Mesodermal cell (in vitro differentiated cells): ENCODE results near the gene TBX4.
"Not testable (repeated sequence)": the region's sequence is repeated elsewhere in the genome, so short reads cannot be mapped to it uniquely, and the experiment has no call there.

Experiments
- H3K27ac ChIP-seq: 2 replicates; pipeline ENCODE4 v1.7.0; 2013; ENCODE audit warnings: mild to moderate bottlenecking, low read depth, low read length, moderate library complexity; ENCODE audit not compliant: severe bottlenecking
- H3K36me3 ChIP-seq: 2 replicates; pipeline ENCODE4 v1.7.1; 2013; ENCODE audit warnings: mild to moderate bottlenecking, low read length, moderate library complexity; ENCODE audit not compliant: control insufficient read depth, insufficient read depth
- H3K4me1 ChIP-seq: one replicate; pipeline ENCODE4 v1.7.1; 2013; ENCODE audit warnings: mild to moderate bottlenecking, low read length; ENCODE audit not compliant: insufficient read depth, control insufficient read depth, poor library complexity, severe bottlenecking
- H3K4me3 ChIP-seq: 2 replicates; pipeline ENCODE4 v1.7.0; 2013; ENCODE audit warnings: low read length, control low read depth, mild to moderate bottlenecking; ENCODE audit not compliant: insufficient read depth, poor library complexity, severe bottlenecking; ENCODE audit errors: extremely low read depth
- H3K9me3 ChIP-seq: 2 replicates; pipeline ENCODE4 v1.7.1; 2013; ENCODE audit warnings: mild to moderate bottlenecking, low read length, moderate library complexity; ENCODE audit not compliant: control insufficient read depth
- WGBS, 2 experiments: methylation state at CpG; one replicate each; pipeline ENCODE4 v1.1.5; 2013; ENCODE audit warnings: missing lambda C conversion rate in 2 of 2; ENCODE audit not compliant: insufficient coverage in 2 of 2; 5-methylcytosine and 5-hydroxymethylcytosine counted together

Gene TBX4

GRCh38 chr17:61488878-61489718, 36.9 kb downstream of the TBX4 start:
- Histone ChIP-seq H3K27ac (no peak overlapping the region), H3K4me3 (no peak overlapping the region), H3K36me3 (no peaks in the 10 kb centered on the region), H3K9me3 (no peaks in the 10 kb centered on the region), H3K4me1 (peaks cover 21% of the 10 kb centered on the region)
- 90 to 91% methylated on average over 11 to 13 of the region's 16 CpGs for WGBS, 2 experiments

GRCh38 chr17:61489719-61490490, 37.7 kb downstream of the TBX4 start:
- 92 to 96% methylated on average over 11 of the region's 12 CpGs for WGBS, 2 experiments
- Histone ChIP-seq H3K4me3 (no peak overlapping the region), H3K36me3 (no peaks in the 10 kb centered on the region), H3K4me1 (peaks cover 21% of the 10 kb centered on the region), H3K9me3 (no peaks in the 10 kb centered on the region), H3K27ac (no peak overlapping the region)

- WGBS, 2 experiments, result 83 to 91% methylated on average over 3 to 5 of the region's 5 CpGs
- Histone ChIP-seq H3K4me1 (peaks cover 15% of the 10 kb centered on the region), H3K27ac (no peak overlapping the region)
These were observed 38.3 kb downstream of the TBX4 start for GRCh38 chr17:61490540-61490975.

GRCh38 chr17:61491981-61492380, 39.8 kb downstream of the TBX4 start:
- Histone ChIP-seq H3K36me3 (no peaks in the 10 kb centered on the region), H3K9me3 (no peaks in the 10 kb centered on the region), H3K27ac (no peak overlapping the region), H3K4me3 (no peak overlapping the region), H3K4me1 (peaks cover 26% of the 10 kb centered on the region)
- 100% methylated on average over 1 of the region's 3 CpGs; no CpG with 5 or more reads in 1 of the 2 experiments for WGBS, 2 experiments

More at GRCh38 chr17:61490540-61490975, 38.3 kb downstream of the TBX4 start:
- H3K4me3 ChIP-seq, result no peak overlapping the region
- H3K9me3 ChIP-seq, result no peaks in the 10 kb centered on the region
- no peaks in the 10 kb centered on the region for H3K36me3 ChIP-seq

- 76 to 97% methylated on average over 4 to 5 of the region's 8 CpGs for WGBS, 2 experiments
- Histone ChIP-seq H3K4me1 (peaks cover 23% of the 10 kb centered on the region), H3K27ac (peak overlapping the region; percentile 64), H3K4me3 (no peak overlapping the region), H3K36me3 (no peaks in the 10 kb centered on the region), H3K9me3 (no peaks in the 10 kb centered on the region)
These were observed 40.7 kb downstream of the TBX4 start for GRCh38 chr17:61492759-61493526.

GRCh38 chr17:61493830-61494324, 41.7 kb downstream of the TBX4 start:
- not testable (repeated sequence) for H3K9me3 ChIP-seq, H3K4me3 ChIP-seq, H3K36me3 ChIP-seq, H3K27ac ChIP-seq
- WGBS, 2 experiments, result 94 to 97% methylated on average over 5 to 6 of the region's 7 CpGs
- peaks cover 23% of the 10 kb centered on the region for H3K4me1 ChIP-seq

- Histone ChIP-seq H3K9me3 (no peaks in the 10 kb centered on the region), H3K4me3 (no peak overlapping the region), H3K36me3 (no peaks in the 10 kb centered on the region), H3K27ac (no peak overlapping the region), H3K4me1 (peaks cover 23% of the 10 kb centered on the region)
- 85 to 90% methylated on average over 8 of the region's 13 CpGs for WGBS, 2 experiments
These were observed 42.3 kb downstream of the TBX4 start for GRCh38 chr17:61494325-61495160.

- 81 to 82% methylated on average over 18 to 23 of the region's 23 CpGs for WGBS, 2 experiments
- H3K4me3 ChIP-seq, result no peak overlapping the region
- no peak overlapping the region for H3K27ac ChIP-seq
- peaks cover 23% of the 10 kb centered on the region for H3K4me1 ChIP-seq
- no peaks in the 10 kb centered on the region for H3K36me3 ChIP-seq
- peaks cover 2% of the 10 kb centered on the region for H3K9me3 ChIP-seq
These were observed 43.1 kb downstream of the TBX4 start for GRCh38 chr17:61495161-61495857.

GRCh38 chr17:61496174-61496956, 44.1 kb downstream of the TBX4 start:
- H3K36me3 ChIP-seq, result no peaks in the 10 kb centered on the region
- WGBS, 2 experiments, result 70 to 74% methylated on average over 10 of the region's 12 CpGs

More at GRCh38 chr17:61496174-61496956, 44.1 kb downstream of the TBX4 start:
- Histone ChIP-seq H3K4me1 (peaks cover 23% of the 10 kb centered on the region), H3K9me3 (peaks cover 5% of the 10 kb centered on the region), H3K4me3 (no peak overlapping the region), H3K27ac (no peak overlapping the region)
